NCI-H187 (cell line): ENCODE measurements around the gene PI16.
"Not testable (repeated sequence)": the region's sequence is repeated elsewhere in the genome, so short reads cannot be mapped to it uniquely, and the experiment has no call there.

Experiments
- DNase-seq, 2 experiments: peaks; one replicate each; lab custom pipeline; 2025; lab: John Stamatoyannopoulos, UW

PI16 gene

GRCh38 chr6:36928547-36928918, 26.0 kb upstream of the PI16 start:
- DNase-seq, result no peak

GRCh38 chr6:36929152-36929551, 25.4 kb upstream of the PI16 start:
- no peak for DNase-seq

GRCh38 chr6:36929607-36930006, 24.9 kb upstream of the PI16 start:
- DNase-seq, result no peak

GRCh38 chr6:36930483-36930882, 24.1 kb upstream of the PI16 start:
- no peak for DNase-seq

GRCh38 chr6:36933102-36933501, 21.4 kb upstream of the PI16 start:
- no peak for DNase-seq

GRCh38 chr6:36933519-36933918, 21.0 kb upstream of the PI16 start:
- DNase-seq, result no peak

- no peak for DNase-seq
Measured at GRCh38 chr6:36934901-36935300, 19.6 kb upstream of the PI16 start.

GRCh38 chr6:36936824-36937223, 17.7 kb upstream of the PI16 start:
- DNase-seq, result no peak

- no peak for DNase-seq
Measured at GRCh38 chr6:36937896-36938295, 16.6 kb upstream of the PI16 start.

- no peak for DNase-seq
Measured at GRCh38 chr6:36938536-36938935, 16.0 kb upstream of the PI16 start.

GRCh38 chr6:36939005-36939404, 15.5 kb upstream of the PI16 start:
- not testable (repeated sequence) for DNase-seq

- DNase-seq, result no peak
Measured at GRCh38 chr6:36940027-36940426, 14.5 kb upstream of the PI16 start.

- not testable (repeated sequence) for DNase-seq
Measured at GRCh38 chr6:36941561-36941960, 13.0 kb upstream of the PI16 start.

GRCh38 chr6:36942329-36942728, 12.2 kb upstream of the PI16 start:
- not testable (repeated sequence) for DNase-seq

- no peak for DNase-seq
Measured at GRCh38 chr6:36944650-36945049, 9.9 kb upstream of the PI16 start.

- DNase-seq, result no peak
Measured at GRCh38 chr6:36945301-36945700, 9.2 kb upstream of the PI16 start.

- DNase-seq, result no peak
Measured at GRCh38 chr6:36946526-36946925, 8.0 kb upstream of the PI16 start.

GRCh38 chr6:36947570-36948351, 6.8 kb upstream of the PI16 start:
- no peak for DNase-seq

GRCh38 chr6:36949076-36949475, 5.5 kb upstream of the PI16 start:
- DNase-seq, result not testable (repeated sequence)

GRCh38 chr6:36949636-36950035, 4.9 kb upstream of the PI16 start:
- no peak for DNase-seq

GRCh38 chr6:36953931-36954261, 642 bp upstream of the PI16 start:
- DNase-seq, result no peak

GRCh38 chr6:36955136-36955535, 598 bp downstream of the PI16 start:
- no peak for DNase-seq

- DNase-seq, result no peak
Measured at GRCh38 chr6:36955671-36956445, 1.3 kb downstream of the PI16 start.

- no peak for DNase-seq
Measured at GRCh38 chr6:36956446-36956820, 1.9 kb downstream of the PI16 start.
